H9 (cell line): ENCODE data around the gene ATXN7L3. TPM values are rescaled to one million over a fixed set of nuclear protein-coding genes. Genes with fewer than 3 reads are reported as not detected.

Source experiments
- DNase-seq: peaks from one replicate; pipeline ENCODE4 v3.0.0-alpha.2; 2017
- H2AFZ ChIP-seq: one replicate; pipeline ENCODE4 v1.6.1; 2013; ENCODE audit warnings: mild to moderate bottlenecking, low read length, control low read depth, moderate library complexity
- H2AK5ac ChIP-seq: 2 replicates; pipeline ENCODE4 v1.6.1; 2013; ENCODE audit warnings: low read length, control low read depth, mixed read lengths; ENCODE audit not compliant: insufficient read length
- H2BK120ac ChIP-seq: one replicate; pipeline ENCODE4 v1.6.1; 2013; ENCODE audit warnings: low read depth, mild to moderate bottlenecking, low read length, control low read depth, inconsistent platforms; ENCODE audit not compliant: poor library complexity, severe bottlenecking
- H2BK12ac ChIP-seq: 2 replicates; pipeline ENCODE4 v1.6.1; 2013; ENCODE audit warnings: low read length, control low read depth, mixed read lengths, low read depth; ENCODE audit not compliant: insufficient read length
- H2BK15ac ChIP-seq: 2 replicates; pipeline ENCODE4 v1.6.1; 2013; ENCODE audit warnings: low read depth, low read length, control low read depth
- H2BK20ac ChIP-seq: one replicate; pipeline ENCODE4 v1.6.1; 2013; ENCODE audit warnings: low read depth, mild to moderate bottlenecking, low read length, control low read depth, inconsistent platforms; ENCODE audit not compliant: poor library complexity, severe bottlenecking
- H2BK5ac ChIP-seq: 2 replicates; pipeline ENCODE4 v1.6.1; 2013; ENCODE audit warnings: low read length, control low read depth, mixed read lengths; ENCODE audit not compliant: insufficient read length
- H3K14ac ChIP-seq: 2 replicates; pipeline ENCODE4 v1.6.1; 2013; ENCODE audit warnings: low read length, control low read depth; ENCODE audit not compliant: insufficient read depth
- H3K18ac ChIP-seq: 2 replicates; pipeline ENCODE4 v1.6.1; 2013; ENCODE audit warnings: low read depth, mild to moderate bottlenecking, mixed read lengths, low read length, control low read depth; ENCODE audit not compliant: insufficient read length
- H3K23ac ChIP-seq: 2 replicates; pipeline ENCODE4 v1.6.1; 2013; ENCODE audit warnings: low read length, control low read depth, mixed read lengths, low read depth; ENCODE audit not compliant: insufficient read length
- H3K23me2 ChIP-seq: 2 replicates; pipeline ENCODE4 v1.6.1; 2013; ENCODE audit warnings: low read depth, mild to moderate bottlenecking, mixed read lengths, low read length, control low read depth; ENCODE audit not compliant: insufficient read length, poor library complexity, severe bottlenecking
- H3K27ac ChIP-seq: 2 replicates; pipeline ENCODE4 v1.5.1; 2013; ENCODE audit warnings: low read length, control low read depth, mixed read lengths, low read depth; ENCODE audit not compliant: insufficient read length
- H3K27me3 ChIP-seq: 2 replicates; pipeline ENCODE4 v1.6.1; 2013; ENCODE audit warnings: low read length, control low read depth, inconsistent platforms; ENCODE audit not compliant: insufficient read depth
- H3K4ac ChIP-seq: 2 replicates; pipeline ENCODE4 v1.6.1; 2013; ENCODE audit warnings: low read depth, mild to moderate bottlenecking, control low read depth, inconsistent platforms, low read length, moderate library complexity
- H3K4me1 ChIP-seq: 2 replicates; pipeline ENCODE4 v1.6.1; 2013; ENCODE audit warnings: low read length, control low read depth, inconsistent platforms; ENCODE audit not compliant: insufficient read depth
- H3K4me2 ChIP-seq: 2 replicates; pipeline ENCODE4 v1.6.1; 2013; ENCODE audit warnings: low read length, control low read depth, mixed read lengths; ENCODE audit not compliant: insufficient read length, insufficient read depth
- H3K56ac ChIP-seq: 2 replicates; pipeline ENCODE4 v1.6.1; 2013; ENCODE audit warnings: low read depth, mild to moderate bottlenecking, mixed read lengths, low read length, control low read depth; ENCODE audit not compliant: insufficient read length
- H3K79me1 ChIP-seq: 2 replicates; pipeline ENCODE4 v1.6.1; 2013; ENCODE audit warnings: low read depth, mild to moderate bottlenecking, moderate library complexity, low read length, control low read depth, inconsistent platforms; ENCODE audit not compliant: insufficient read depth, poor library complexity, severe bottlenecking
- H3K79me2 ChIP-seq: 2 replicates; pipeline ENCODE4 v1.6.1; 2013; ENCODE audit warnings: low read length, control low read depth, inconsistent platforms; ENCODE audit not compliant: insufficient read depth
- H3K9ac ChIP-seq: 2 replicates; pipeline ENCODE4 v1.6.1; 2013; ENCODE audit warnings: low read length, control low read depth, mixed read lengths; ENCODE audit not compliant: insufficient read length; ENCODE audit errors: extremely low read depth
- H3K9me3 ChIP-seq: one replicate; pipeline ENCODE4 v1.6.1; 2013; ENCODE audit warnings: low read depth, low read length, inconsistent platforms; ENCODE audit not compliant: control insufficient read depth
- H3T11ph ChIP-seq: one replicate; pipeline ENCODE4 v1.6.1; 2013; ENCODE audit warnings: mild to moderate bottlenecking, low read length, control low read depth, inconsistent platforms
- H4K20me1 ChIP-seq: one replicate; pipeline ENCODE4 v1.6.1; 2013; ENCODE audit not compliant: control insufficient read depth, insufficient read length, insufficient read depth
- H4K5ac ChIP-seq: 2 replicates; pipeline ENCODE4 v1.6.1; 2013; ENCODE audit warnings: low read depth, mild to moderate bottlenecking, mixed read lengths, low read length, control low read depth; ENCODE audit not compliant: insufficient read length
- H4K8ac ChIP-seq: replicated peaks from 2 replicates; pipeline ENCODE4 v1.6.1; 2013; ENCODE audit warnings: low read length, control low read depth, mixed read lengths, low read depth; ENCODE audit not compliant: insufficient read length
- H4K91ac ChIP-seq: 2 replicates; pipeline ENCODE4 v1.6.1; 2013; ENCODE audit warnings: low read depth, mild to moderate bottlenecking, moderate library complexity, mixed read lengths, low read length, control low read depth; ENCODE audit not compliant: insufficient read length
- H3K27ac Mint-ChIP-seq, 3 experiments: 2 replicates in 2 of 3; 3 replicates in 1 of 3; pipeline ENCODE4 v1.8.0; 2020 to 2021; ENCODE audit warnings: mixed read lengths in 3 of 3, mild to moderate bottlenecking in 1 of 3, moderate library complexity in 1 of 3
- H3K27me3 Mint-ChIP-seq: 2 replicates; pipeline ENCODE4 v1.8.0; 2021; ENCODE audit warnings: low read depth, mild to moderate bottlenecking, moderate library complexity, mixed read lengths
- H3K36me3 Mint-ChIP-seq, 3 experiments: 2 replicates in 2 of 3; 3 replicates in 1 of 3; pipeline ENCODE4 v1.8.0; 2020 to 2021; ENCODE audit warnings: low read depth in 3 of 3, mixed read lengths in 3 of 3; ENCODE audit not compliant: insufficient read depth in 1 of 3
- H3K4me1 Mint-ChIP-seq, 2 experiments: 2 replicates each; pipeline ENCODE4 v1.8.0; 2020; ENCODE audit warnings: mixed read lengths in 2 of 2
- H3K4me3 Mint-ChIP-seq, 2 experiments: 2 replicates in 1 of 2; 3 replicates in 1 of 2; pipeline ENCODE4 v1.8.0; 2020 to 2021; ENCODE audit warnings: mild to moderate bottlenecking in 2 of 2, mixed read lengths in 2 of 2, moderate library complexity in 1 of 2
- H3K9me3 Mint-ChIP-seq, 2 experiments: 2 replicates in 1 of 2; 3 replicates in 1 of 2; pipeline ENCODE4 v1.8.0; 2020; ENCODE audit warnings: mild to moderate bottlenecking in 2 of 2, mixed read lengths in 2 of 2, moderate library complexity in 1 of 2
- WGBS: extraction: QIAGEN DNeasy Blood & Tissue Kit; methylation state at CpG from one replicate; pipeline ENCODE4 v1.1.7; 2013; ENCODE audit warnings: missing lambda C conversion rate, low lambda C conversion rate, mixed read lengths; ENCODE audit not compliant: insufficient read length; ENCODE audit errors: extremely low coverage; 5-methylcytosine and 5-hydroxymethylcytosine counted together
- total RNA-seq: library from RNA; stranded (reverse); gene quantifications from 2 replicates; pipeline ENCODE4 v1.2.1, GENCODE V29; 2021
- TF ChIP-seq, protein P1 (sequence below): fragments of 200-600 bp; sonication (generic); conservative IDR thresholded peaks from 3 replicates; pipeline ENCODE4 v1.8.0; 2021; ENCODE audit warnings: antibody characterized with exemption, mild to moderate bottlenecking

ATXN7L3 gene
- total RNA-seq, 1 experiment from 2014 or later, result 125 TPM

DNA sequence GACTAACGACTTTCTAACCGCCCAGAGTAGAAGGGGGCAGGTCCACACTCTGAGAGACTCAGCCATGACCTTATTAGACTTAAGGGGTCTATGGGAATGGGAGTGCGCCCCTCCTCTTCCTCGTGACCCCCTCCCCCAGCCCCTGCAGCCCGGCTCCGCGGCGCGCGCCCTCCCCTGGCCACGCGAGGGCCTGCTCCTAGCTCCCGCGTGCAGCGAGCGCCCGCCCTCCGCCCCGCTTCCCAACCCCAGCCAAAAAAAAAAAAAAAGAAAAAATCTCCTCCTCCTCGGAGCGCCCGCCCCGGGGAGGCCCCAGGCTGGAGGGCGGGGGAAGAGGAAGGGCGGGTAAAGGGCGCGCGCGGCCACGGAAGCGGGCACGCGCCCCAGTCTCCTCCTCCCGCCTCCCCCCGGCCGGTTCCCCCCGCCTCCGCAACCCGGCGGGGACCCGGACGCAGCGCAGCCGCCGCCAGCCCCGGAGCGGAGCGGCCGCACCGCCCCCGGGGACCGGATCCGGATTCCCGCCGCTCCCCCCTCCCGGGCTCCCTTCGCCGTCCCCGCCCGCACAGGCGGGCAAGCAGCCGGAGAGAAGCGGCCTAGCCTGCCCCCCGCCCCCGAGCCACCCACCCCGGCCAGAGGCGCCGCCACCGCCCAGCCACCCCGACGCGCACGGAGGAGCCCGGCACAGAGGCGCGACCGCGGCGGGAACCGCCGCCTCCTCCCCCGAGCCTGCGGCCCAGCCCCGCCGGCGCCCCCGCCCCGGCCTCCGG is 18.8 kb upstream of the ATXN7L3 start:
- H4K5ac ChIP-seq, result no peak overlapping the region
- H2BK12ac ChIP-seq, result no peak overlapping the region
- no peaks in the 10 kb centered on the region for H3K27me3 Mint-ChIP-seq
- H2BK5ac ChIP-seq, result no peak overlapping the region
- H2BK20ac ChIP-seq, result no peak overlapping the region
- no peak overlapping the region for H3K4ac ChIP-seq
- peaks cover 17 to 21% of the 10 kb centered on the region in 2 experiments for H3K4me1 Mint-ChIP-seq
- H3K27ac Mint-ChIP-seq, result peak overlapping the region in 1 of 3 experiments; percentile 87; a peak in 1 of 7 replicates
- 0 out of 2 replicates have a peak, but pooled peaks cover 4% of the 10 kb centered on the region for H3K4me1 ChIP-seq
- TF ChIP-seq, protein P1, sequence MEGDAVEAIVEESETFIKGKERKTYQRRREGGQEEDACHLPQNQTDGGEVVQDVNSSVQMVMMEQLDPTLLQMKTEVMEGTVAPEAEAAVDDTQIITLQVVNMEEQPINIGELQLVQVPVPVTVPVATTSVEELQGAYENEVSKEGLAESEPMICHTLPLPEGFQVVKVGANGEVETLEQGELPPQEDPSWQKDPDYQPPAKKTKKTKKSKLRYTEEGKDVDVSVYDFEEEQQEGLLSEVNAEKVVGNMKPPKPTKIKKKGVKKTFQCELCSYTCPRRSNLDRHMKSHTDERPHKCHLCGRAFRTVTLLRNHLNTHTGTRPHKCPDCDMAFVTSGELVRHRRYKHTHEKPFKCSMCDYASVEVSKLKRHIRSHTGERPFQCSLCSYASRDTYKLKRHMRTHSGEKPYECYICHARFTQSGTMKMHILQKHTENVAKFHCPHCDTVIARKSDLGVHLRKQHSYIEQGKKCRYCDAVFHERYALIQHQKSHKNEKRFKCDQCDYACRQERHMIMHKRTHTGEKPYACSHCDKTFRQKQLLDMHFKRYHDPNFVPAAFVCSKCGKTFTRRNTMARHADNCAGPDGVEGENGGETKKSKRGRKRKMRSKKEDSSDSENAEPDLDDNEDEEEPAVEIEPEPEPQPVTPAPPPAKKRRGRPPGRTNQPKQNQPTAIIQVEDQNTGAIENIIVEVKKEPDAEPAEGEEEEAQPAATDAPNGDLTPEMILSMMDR, result peak; percentile 64
- H2AK5ac ChIP-seq, result no peak overlapping the region
- H4K91ac ChIP-seq, result no peak overlapping the region
- no peaks in the 10 kb centered on the region for H3K27me3 ChIP-seq
- no peak overlapping the region for H4K8ac ChIP-seq
- H3K23ac ChIP-seq, result no peak overlapping the region
- H3K23me2 ChIP-seq, result peaks cover 27% of the 10 kb centered on the region
- no peak overlapping the region for H3T11ph ChIP-seq
- H3K18ac ChIP-seq, result peak overlapping the region; percentile 22
- no peak overlapping the region for H3K27ac ChIP-seq
- H3K4me3 Mint-ChIP-seq, result peak overlapping the region; percentile 76 to 83
- peaks cover 6% of the 10 kb centered on the region; the same call in 1 of the 2 replicates for H3K79me2 ChIP-seq
- H3K9ac ChIP-seq, result peak overlapping the region; percentile 27
- no peak overlapping the region for H2BK120ac ChIP-seq
- peak overlapping the region; percentile 60 for H3K4me2 ChIP-seq
- H3K9me3 ChIP-seq, result no peaks in the 10 kb centered on the region
- no peak overlapping the region for H2AFZ ChIP-seq
- H3K9me3 Mint-ChIP-seq, result no peaks in the 10 kb centered on the region; a peak in 1 of 5 replicates
- no CpG with 5 or more reads among the region's 89 CpGs for WGBS
- peaks cover 23 to 45% (median 41%) of the 10 kb centered on the region in 3 experiments; a peak in 6 of 7 replicates for H3K36me3 Mint-ChIP-seq
- H2BK15ac ChIP-seq, result no peak overlapping the region
- H3K79me1 ChIP-seq, result peaks cover 6% of the 10 kb centered on the region
- peak overlapping the region; percentile 59 for H3K14ac ChIP-seq
- peak; percentile 85 for DNase-seq
- H3K56ac ChIP-seq, result no peak overlapping the region
- H4K20me1 ChIP-seq, result no peaks in the 10 kb centered on the region
